Lower leg skin (tissue), 4 donors: Measurements from ENCODE around the gene PPP2R5A. TPM values are rescaled to one million over a fixed set of nuclear protein-coding genes. Genes with fewer than 3 reads are reported as not detected.

ENCODE experiments used
- DNase-seq, 2 donors: peaks; one replicate each; pipeline ENCODE4 v3.0.0-alpha.2; 2019; ENCODE audit warnings: low spot score in 2 of 2
- H3K4me3 ChIP-seq: fragments of 200-600 bp; sonication (generic); 2 replicates; pipeline ENCODE4 v1.5.1; 2017; ENCODE audit warnings: mild to moderate bottlenecking, low read depth; ENCODE audit not compliant: poor library complexity, severe bottlenecking
- POLR2A ChIP-seq, 2 donors: fragments of 450-650 bp; IDR thresholded peaks; one replicate each; pipeline ENCODE4 v1.6.1; 2016 to 2017; ENCODE audit warnings: antibody characterized with exemption in 2 of 2, mild to moderate bottlenecking in 1 of 2, moderate library complexity in 1 of 2
- whole genome bisulfite sequencing, 2 donors: methylation state at CpG; one replicate each; pipeline ENCODE4 v1.1.5; 2018; 5-methylcytosine and 5-hydroxymethylcytosine counted together
- intact Hi-C: fragments of 100-400 bp; cut with DNase I; formaldehyde crosslinking; loops from one replicate; pipeline ENCODE4 v1.15.0; 2023; ENCODE audit warnings: low total_unique reads
- total RNA-seq, 4 donors: library from RNA; depleted of rRNA; stranded (reverse); fragments of >200 nt; gene quantifications; one replicate each; pipeline ENCODE4 v1.1.0, GENCODE V29; 2016
- TF ChIP-seq, protein P1 (sequence below), 3 donors: fragments of 450-650 bp; IDR thresholded peaks; one replicate each; pipeline ENCODE4 v1.5.1; 2016; ENCODE audit warnings: antibody characterized with exemption in 3 of 3, mild to moderate bottlenecking in 3 of 3, moderate library complexity in 2 of 3

The PPP2R5A gene
- total RNA-seq, 4 donors from 2014 or later = 34.9 to 57.6 (median 53.2) TPM

DNA sequence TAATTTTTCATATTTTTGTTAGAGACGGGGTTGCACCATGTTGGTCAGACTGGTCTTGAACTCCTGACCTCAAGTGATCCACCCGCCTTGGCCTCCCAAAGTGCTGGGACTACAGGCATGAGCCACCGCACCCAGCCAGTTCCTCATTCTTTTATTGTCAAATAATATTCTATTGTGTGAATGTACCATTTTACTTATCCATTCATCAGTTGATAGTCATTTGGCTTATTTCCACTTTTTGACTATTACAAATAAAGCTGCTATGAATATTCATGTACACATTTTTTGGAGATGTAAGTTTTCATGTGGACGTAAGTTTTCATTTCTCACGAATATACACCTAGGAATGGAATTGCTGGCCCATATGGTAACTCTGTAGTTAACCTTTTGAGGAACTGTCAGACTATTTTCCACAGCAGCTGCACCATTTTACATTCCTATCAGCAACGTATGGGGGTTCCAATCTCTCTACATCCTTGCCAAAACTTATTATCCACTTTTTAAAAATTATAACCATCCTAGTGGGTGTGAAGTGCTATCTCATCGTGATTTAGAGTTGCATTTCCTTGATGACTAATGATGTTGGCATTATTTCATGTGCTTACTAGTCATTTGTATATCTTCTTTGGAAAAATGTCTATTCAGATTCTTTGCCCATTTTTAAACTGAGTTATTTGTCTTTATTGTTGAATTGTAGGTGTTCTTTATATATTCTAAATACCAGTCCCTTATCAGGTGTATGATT, 116.8 kb downstream of the PPP2R5A start:
- TF ChIP-seq, protein P1, sequence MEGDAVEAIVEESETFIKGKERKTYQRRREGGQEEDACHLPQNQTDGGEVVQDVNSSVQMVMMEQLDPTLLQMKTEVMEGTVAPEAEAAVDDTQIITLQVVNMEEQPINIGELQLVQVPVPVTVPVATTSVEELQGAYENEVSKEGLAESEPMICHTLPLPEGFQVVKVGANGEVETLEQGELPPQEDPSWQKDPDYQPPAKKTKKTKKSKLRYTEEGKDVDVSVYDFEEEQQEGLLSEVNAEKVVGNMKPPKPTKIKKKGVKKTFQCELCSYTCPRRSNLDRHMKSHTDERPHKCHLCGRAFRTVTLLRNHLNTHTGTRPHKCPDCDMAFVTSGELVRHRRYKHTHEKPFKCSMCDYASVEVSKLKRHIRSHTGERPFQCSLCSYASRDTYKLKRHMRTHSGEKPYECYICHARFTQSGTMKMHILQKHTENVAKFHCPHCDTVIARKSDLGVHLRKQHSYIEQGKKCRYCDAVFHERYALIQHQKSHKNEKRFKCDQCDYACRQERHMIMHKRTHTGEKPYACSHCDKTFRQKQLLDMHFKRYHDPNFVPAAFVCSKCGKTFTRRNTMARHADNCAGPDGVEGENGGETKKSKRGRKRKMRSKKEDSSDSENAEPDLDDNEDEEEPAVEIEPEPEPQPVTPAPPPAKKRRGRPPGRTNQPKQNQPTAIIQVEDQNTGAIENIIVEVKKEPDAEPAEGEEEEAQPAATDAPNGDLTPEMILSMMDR (IDR thresholded peaks at IDR 0.05) = no peak
- no peak for TF ChIP-seq POLR2A (IDR thresholded peaks at IDR 0.05)
- WGBS, 2 donors = 55 to 60% methylated on average over 7 of the region's 7 CpGs

DNA sequence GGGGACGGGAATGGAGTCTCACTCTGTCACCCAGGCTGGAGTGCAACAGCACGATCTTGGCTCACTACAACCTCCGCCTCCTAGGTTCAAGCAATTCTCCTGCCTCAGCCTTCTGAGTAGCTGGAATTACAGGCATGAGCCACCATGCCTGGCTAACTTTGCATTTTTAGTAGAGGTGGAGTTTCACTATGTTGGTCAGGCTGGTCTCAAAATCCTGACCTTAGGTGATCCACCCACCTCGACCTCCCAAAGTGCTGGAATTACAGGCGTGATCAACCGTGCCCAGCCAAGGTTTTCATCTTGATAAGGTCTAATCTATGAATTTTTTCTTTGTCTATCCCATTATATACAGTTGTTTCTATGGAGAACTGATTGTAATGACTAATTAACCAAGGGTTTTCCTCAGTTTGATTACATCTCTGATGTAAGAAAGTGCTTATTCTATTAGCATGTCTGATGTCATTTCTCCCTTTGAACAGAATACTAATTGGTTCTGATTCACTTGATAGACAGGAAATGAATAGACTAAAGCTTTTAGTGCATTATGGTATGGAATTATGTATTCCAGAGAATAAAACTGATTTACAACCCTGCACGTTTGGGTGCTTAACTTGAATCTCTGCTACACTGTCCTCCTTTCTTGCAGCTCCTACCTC, 117.6 kb downstream of the PPP2R5A start:
- peak in 1 of 2 donors; percentile 17 for DNase-seq
- H3K4me3 ChIP-seq = no peak overlapping the region
- no peak for TF ChIP-seq POLR2A (IDR thresholded peaks at IDR 0.05)
- TF ChIP-seq, protein P1 (IDR thresholded peaks at IDR 0.05) = no peak
- 66 to 68% methylated on average over 7 of the region's 7 CpGs for WGBS, 2 donors
- intact Hi-C loops = no loop called here

More for the DNA sequence above, 116.8 kb downstream of the PPP2R5A start:
- DNase-seq = peak in 1 of 2 donors; percentile 45
- intact Hi-C loops = no loop called here
- H3K4me3 ChIP-seq = no peak overlapping the region

DNA sequence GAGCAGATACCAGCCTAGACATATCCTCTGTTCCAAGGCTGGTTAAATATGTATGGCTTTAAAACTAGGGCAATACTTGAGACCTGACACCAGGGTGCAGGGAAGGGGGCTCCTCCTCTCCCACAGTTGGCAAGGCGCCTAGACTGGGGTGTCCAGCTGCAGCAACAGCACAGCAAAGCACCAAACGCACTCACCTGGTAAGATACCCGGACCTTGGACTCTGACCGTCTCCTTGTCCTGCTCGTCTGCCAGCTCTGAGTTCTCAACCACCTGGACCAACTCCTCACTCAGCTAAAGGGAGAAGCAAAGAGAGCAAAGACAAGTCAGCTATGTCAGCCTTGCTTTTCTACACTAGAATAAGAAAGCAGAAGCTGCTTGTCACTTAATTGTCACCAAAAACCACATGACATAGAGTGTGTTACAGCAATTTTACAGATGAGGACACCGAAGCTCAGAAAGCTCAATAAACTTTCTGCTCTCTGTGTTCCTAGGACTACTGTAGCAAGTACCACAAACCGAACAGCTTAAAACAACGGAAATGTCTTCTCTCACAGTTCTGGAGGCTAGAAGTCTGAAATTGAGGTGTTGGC, 125.1 kb downstream of the PPP2R5A start:
- intact Hi-C loops = no loop called here
- no peak overlapping the region for H3K4me3 ChIP-seq
- peak in 1 of 2 donors; percentile 10 for DNase-seq
- TF ChIP-seq POLR2A (IDR thresholded peaks at IDR 0.05) = no peak
- TF ChIP-seq, protein P1 (IDR thresholded peaks at IDR 0.05) = no peak
- WGBS, 2 donors = 93 to 96% methylated on average over 8 of the region's 8 CpGs

Other genes with a start within 250 kb of the PPP2R5A start
- 10 to 100 TPM in 2 of 4 donors, 1 to 10 TPM in 2; 8.5 to 15.5 (median 11.0) TPM for gene INTS7, start 249.9 kb upstream of the PPP2R5A start, total RNA-seq
- 1 to 10 TPM in 2 of 4 donors, under 1 TPM in 2; 0.23 to 1.2 (median 0.90) TPM for gene DTL, start 249.7 kb upstream of the PPP2R5A start, total RNA-seq
- gene PACC1, start 129.5 kb downstream of the PPP2R5A start, total RNA-seq = 1 to 10 TPM; 2.5 to 8.6 (median 6.1) TPM
- 100 to 1,000 TPM in 1 of 4 donors, 10 to 100 TPM in 3; 82.8 to 139 (median 84.6) TPM for gene NENF, start 147.5 kb downstream of the PPP2R5A start, total RNA-seq